Neuronal stem cell (in vitro differentiated cells): ENCODE measurements around the gene CHPF2.

Experiments used
- DNase-seq: peaks from one replicate; pipeline ENCODE4 v3.0.0-alpha.2; 2013; ENCODE audit warnings: low spot score
- H2AFZ ChIP-seq: one replicate; pipeline ENCODE4 v1.6.1; 2013; ENCODE audit warnings: mild to moderate bottlenecking, low read length, inconsistent platforms
- H2AK5ac ChIP-seq: 2 replicates; pipeline ENCODE4 v1.6.1; 2013; ENCODE audit warnings: low read depth, mild to moderate bottlenecking, inconsistent platforms, low read length, moderate library complexity, mixed read lengths
- H2BK120ac ChIP-seq: 2 replicates; pipeline ENCODE4 v1.6.1; 2013; ENCODE audit warnings: low read depth, mild to moderate bottlenecking, inconsistent platforms, low read length, moderate library complexity, mixed read lengths
- H2BK12ac ChIP-seq: one replicate; pipeline ENCODE4 v1.6.1; 2013; ENCODE audit warnings: low read length, inconsistent platforms
- H2BK15ac ChIP-seq: 2 replicates; pipeline ENCODE4 v1.6.1; 2013; ENCODE audit warnings: mild to moderate bottlenecking, low read length, inconsistent platforms, mixed read lengths
- H2BK5ac ChIP-seq: one replicate; pipeline ENCODE4 v1.6.1; 2013; ENCODE audit warnings: inconsistent platforms, mild to moderate bottlenecking, low read length, moderate library complexity
- H3K14ac ChIP-seq: one replicate; pipeline ENCODE4 v1.6.1; 2013; ENCODE audit warnings: low read length, inconsistent platforms
- H3K18ac ChIP-seq: 2 replicates; pipeline ENCODE4 v1.6.1; 2013; ENCODE audit warnings: low read length, inconsistent platforms
- H3K23ac ChIP-seq: 2 replicates; pipeline ENCODE4 v1.6.1; 2013; ENCODE audit warnings: low read depth, mild to moderate bottlenecking, mixed read lengths, low read length, inconsistent platforms; ENCODE audit not compliant: poor library complexity
- H3K27ac ChIP-seq: replicated peaks from 3 replicates; pipeline ENCODE4 v1.5.1; 2013; ENCODE audit warnings: low read length, inconsistent platforms
- H3K27me3 ChIP-seq, 3 experiments: 2 replicates each; pipeline ENCODE4 v1.6.1; 2013; ENCODE audit warnings: low read length in 3 of 3, mild to moderate bottlenecking in 2 of 3, inconsistent platforms in 1 of 3, low read depth in 1 of 3, mixed read lengths in 1 of 3, moderate library complexity in 1 of 3; ENCODE audit not compliant: control insufficient read depth in 3 of 3, insufficient read depth in 3 of 3
- H3K36me3 ChIP-seq, 2 donors: replicated peaks in 1 of 2; 2 replicates each; pipeline ENCODE4 v1.6.1; 2013; ENCODE audit warnings: low read length in 2 of 2; ENCODE audit not compliant: control insufficient read depth in 2 of 2, insufficient read depth in 2 of 2
- H3K4ac ChIP-seq: 2 replicates; pipeline ENCODE4 v1.6.1; 2013; ENCODE audit warnings: inconsistent platforms, mild to moderate bottlenecking, low read length, moderate library complexity
- H3K4me1 ChIP-seq, 2 donors: 1 replicate in 1 of 2; 2 replicates in 1 of 2; pipeline ENCODE4 v1.6.1; 2013; ENCODE audit warnings: low read length in 2 of 2, low read depth in 1 of 2; ENCODE audit not compliant: control insufficient read depth in 2 of 2, insufficient read depth in 1 of 2
- H3K4me2 ChIP-seq: one replicate; pipeline ENCODE4 v1.6.1; 2013; ENCODE audit warnings: mild to moderate bottlenecking, low read length, inconsistent platforms; ENCODE audit not compliant: insufficient read depth, poor library complexity, severe bottlenecking
- H3K4me3 ChIP-seq, 2 donors: 2 replicates each; pipeline ENCODE4 v1.5.1; 2013; ENCODE audit warnings: low read length in 2 of 2, mild to moderate bottlenecking in 2 of 2, inconsistent platforms in 1 of 2, moderate library complexity in 1 of 2
- H3K79me1 ChIP-seq: one replicate; pipeline ENCODE4 v1.6.1; 2013; ENCODE audit warnings: low read depth, mild to moderate bottlenecking, inconsistent platforms, low read length, moderate library complexity
- H3K9ac ChIP-seq: one replicate; pipeline ENCODE4 v1.6.1; 2013; ENCODE audit warnings: mild to moderate bottlenecking, low read depth, low read length, inconsistent platforms; ENCODE audit not compliant: poor library complexity
- H3K9me3 ChIP-seq, 2 donors: replicated peaks in 1 of 2; 2 replicates each; pipeline versions ENCODE3 to v1.6.1; 2013; ENCODE audit warnings: low read length in 2 of 2, mild to moderate bottlenecking in 2 of 2, inconsistent platforms in 1 of 2, low read depth in 1 of 2, mixed read lengths in 1 of 2, moderate library complexity in 1 of 2; ENCODE audit not compliant: control insufficient read depth in 2 of 2, insufficient read depth in 1 of 2
- H4K8ac ChIP-seq: one replicate; pipeline ENCODE4 v1.6.1; 2013; ENCODE audit warnings: low read depth, mild to moderate bottlenecking, inconsistent platforms, low read length, moderate library complexity
- H4K91ac ChIP-seq: one replicate; pipeline ENCODE4 v1.6.1; 2013; ENCODE audit warnings: low read length, low read depth, mild to moderate bottlenecking, inconsistent platforms; ENCODE audit not compliant: poor library complexity
- WGBS, 2 donors: extraction: QIAGEN DNeasy Blood & Tissue Kit; methylation state at CpG; one replicate each; pipeline ENCODE4 v1.1.7; 2013; ENCODE audit warnings: missing lambda C conversion rate in 2 of 2, mixed read lengths in 1 of 2; ENCODE audit not compliant: insufficient read length in 2 of 2, insufficient replicate concordance in 1 of 2; ENCODE audit errors: extremely low coverage in 2 of 2; 5-methylcytosine and 5-hydroxymethylcytosine counted together

CHPF2 gene

DNA sequence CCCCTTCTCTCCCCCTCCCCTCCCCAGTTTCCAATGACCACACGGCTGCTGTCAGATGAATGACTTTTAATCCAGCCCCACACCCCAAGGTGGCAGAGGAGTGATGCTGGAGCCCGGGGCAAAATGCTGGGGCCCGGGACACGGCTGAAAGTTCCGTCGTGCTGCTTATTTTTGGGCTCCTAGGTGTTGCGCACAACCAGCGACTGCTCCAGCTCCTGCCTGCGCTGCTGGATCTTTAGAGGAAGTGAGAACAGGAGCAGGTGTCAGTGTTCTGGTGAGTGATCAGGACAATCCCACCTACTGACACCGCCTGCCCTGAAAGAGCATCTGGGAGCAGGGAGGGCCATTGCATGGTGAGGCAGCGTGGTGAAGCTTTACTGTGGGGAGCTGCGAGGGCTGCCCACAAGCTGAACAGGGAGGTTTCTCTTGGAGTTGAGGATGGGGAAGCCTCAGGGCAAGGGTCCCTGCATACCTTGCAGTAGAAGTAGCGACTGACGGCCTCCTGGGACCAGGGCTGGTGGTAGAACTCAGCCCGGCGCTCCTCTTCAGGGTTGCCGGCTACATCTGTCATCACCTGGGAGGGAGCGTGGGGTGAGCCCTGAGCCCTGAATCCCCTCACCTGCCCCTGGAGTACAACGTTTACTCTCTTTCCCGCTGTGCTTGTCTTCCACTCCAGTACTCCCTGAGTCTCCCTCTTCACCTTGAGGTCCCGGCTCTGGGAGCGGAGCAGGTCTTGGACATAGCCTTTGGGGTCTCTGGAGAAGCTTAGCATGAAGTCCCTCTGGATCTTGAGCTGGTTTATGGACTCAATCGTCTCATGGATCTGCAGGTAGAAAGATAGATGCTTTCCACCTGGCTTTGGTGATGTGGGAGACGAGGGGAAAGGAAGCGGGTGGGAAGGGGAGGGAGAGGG is 6.9 kb downstream of the CHPF2 start:
- H3K14ac ChIP-seq = no peak overlapping the region
- no peak overlapping the region for H2BK5ac ChIP-seq
- H3K36me3 ChIP-seq = peaks cover 34 to 86% of the 10 kb centered on the region in 2 donors
- no peaks in the 10 kb centered on the region for H3K27me3 ChIP-seq
- no peaks in the 10 kb centered on the region for H3K9me3 ChIP-seq
- H3K4ac ChIP-seq = no peak overlapping the region
- no peak overlapping the region for H3K9ac ChIP-seq
- no peak overlapping the region for H3K23ac ChIP-seq
- WGBS, 2 donors = no CpG with 5 or more reads among the region's 25 CpGs
- H3K4me3 ChIP-seq = no peak overlapping the region
- no peak overlapping the region for H4K8ac ChIP-seq
- peaks cover 8% of the 10 kb centered on the region for H3K79me1 ChIP-seq
- H3K27ac ChIP-seq = no peak overlapping the region
- H2BK120ac ChIP-seq = no peak overlapping the region
- peaks cover 13 to 17% of the 10 kb centered on the region in 2 donors for H3K4me1 ChIP-seq
- no peak overlapping the region for H4K91ac ChIP-seq
- H2BK15ac ChIP-seq = no peak overlapping the region
- H2AK5ac ChIP-seq = no peak overlapping the region
- no peak overlapping the region for H3K4me2 ChIP-seq
- H2AFZ ChIP-seq = no peak overlapping the region
- no peak for DNase-seq
- no peak overlapping the region for H2BK12ac ChIP-seq
- no peak overlapping the region for H3K18ac ChIP-seq

DNA sequence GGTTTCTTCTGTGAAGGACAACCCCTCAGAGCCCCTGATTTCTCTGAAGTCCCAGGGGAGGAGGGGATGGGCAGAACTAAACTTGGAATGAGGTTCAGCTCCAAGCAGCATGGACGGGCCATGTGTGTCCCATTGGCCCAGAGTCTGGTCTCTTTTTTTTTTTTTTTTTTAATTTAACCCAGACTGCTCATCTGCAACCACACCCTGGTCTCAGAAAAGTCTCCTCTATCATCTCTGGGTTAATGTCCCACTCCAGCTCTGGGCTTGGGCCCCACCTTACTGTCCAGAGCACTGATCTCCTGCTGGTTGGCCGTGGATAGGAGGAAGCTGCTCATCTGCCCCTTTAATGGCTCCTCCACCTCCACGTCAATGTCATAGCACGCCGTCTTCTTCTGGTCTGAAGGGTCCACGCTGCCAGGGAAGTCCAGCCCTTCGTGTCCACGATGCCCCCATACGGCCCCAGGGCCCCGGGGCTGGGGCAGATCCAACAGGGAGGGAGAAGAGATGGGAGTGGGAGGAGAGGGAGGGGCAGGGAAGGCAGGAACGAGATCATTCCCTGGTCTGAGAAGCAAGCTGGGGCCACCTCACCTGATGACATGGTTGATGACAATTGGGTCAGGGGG is 7.7 kb downstream of the CHPF2 start:
- Histone ChIP-seq H3K4ac (no peak overlapping the region), H3K27ac (no peak overlapping the region), H2BK15ac (no peak overlapping the region), H3K27me3 (peaks cover 0 to 4% (median 0%) of the 10 kb centered on the region in 3 experiments), H3K9ac (no peak overlapping the region), H2BK5ac (no peak overlapping the region), H3K4me3 (no peak overlapping the region), H2AFZ (no peak overlapping the region), H3K79me1 (peaks cover 8% of the 10 kb centered on the region), H3K18ac (no peak overlapping the region), H3K9me3 (no peaks in the 10 kb centered on the region), H2BK120ac (no peak overlapping the region), H2AK5ac (no peak overlapping the region), H3K23ac (no peak overlapping the region), H3K36me3 (peaks cover 33 to 80% of the 10 kb centered on the region in 2 donors), H3K4me1 (peaks cover 18% of the 10 kb centered on the region in 2 donors), H4K8ac (no peak overlapping the region), H2BK12ac (no peak overlapping the region), H3K4me2 (no peak overlapping the region), H3K14ac (no peak overlapping the region), H4K91ac (no peak overlapping the region)
- no CpG with 5 or more reads among the region's 11 CpGs for WGBS, 2 donors
- no peak for DNase-seq

DNA sequence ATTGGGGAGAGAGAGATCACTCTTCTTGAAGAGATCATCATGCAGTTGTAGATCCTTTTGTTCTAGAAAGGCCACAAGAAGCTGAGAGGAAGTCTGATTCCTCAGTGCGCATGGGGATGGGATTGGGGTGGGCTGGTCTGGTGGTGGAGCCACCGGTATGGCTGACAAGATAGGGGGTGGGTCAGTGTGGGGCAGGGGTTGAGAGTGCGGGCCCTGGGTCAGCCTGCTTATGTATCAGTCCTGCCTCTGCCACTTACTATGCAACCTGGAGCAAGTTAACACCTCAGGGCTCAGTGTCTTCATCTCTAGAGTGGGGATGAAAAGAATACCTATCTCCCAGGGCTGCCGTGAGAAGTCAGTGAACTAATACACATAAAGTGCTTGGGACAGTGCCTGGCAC is 8.3 kb downstream of the CHPF2 start:
- H2BK5ac ChIP-seq = no peak overlapping the region
- no CpG with 5 or more reads among the region's 4 CpGs for WGBS, 2 donors
- peaks cover 18 to 20% of the 10 kb centered on the region in 2 donors for H3K4me1 ChIP-seq
- peaks cover 27 to 74% of the 10 kb centered on the region in 2 donors for H3K36me3 ChIP-seq
- H2BK120ac ChIP-seq = no peak overlapping the region
- H2AFZ ChIP-seq = no peak overlapping the region
- no peak overlapping the region for H3K9ac ChIP-seq
- no peak overlapping the region for H3K23ac ChIP-seq
- H3K4me3 ChIP-seq = no peak overlapping the region
- no peak overlapping the region for H2BK12ac ChIP-seq
- no peak overlapping the region for H3K14ac ChIP-seq
- no peak overlapping the region for H4K91ac ChIP-seq
- H3K79me1 ChIP-seq = peaks cover 3% of the 10 kb centered on the region
- no peak overlapping the region for H2BK15ac ChIP-seq
- H4K8ac ChIP-seq = no peak overlapping the region
- no peak overlapping the region for H3K4ac ChIP-seq
- H3K4me2 ChIP-seq = no peak overlapping the region
- H3K27me3 ChIP-seq = peaks cover 0 to 8% (median 0%) of the 10 kb centered on the region in 3 experiments
- no peak for DNase-seq
- no peaks in the 10 kb centered on the region for H3K9me3 ChIP-seq
- no peak overlapping the region for H2AK5ac ChIP-seq
- H3K18ac ChIP-seq = no peak overlapping the region
- no peak overlapping the region for H3K27ac ChIP-seq
